Activated CD8-positive, alpha-beta memory T cell treated with anti-CD3 and anti-CD28 coated beads, Interleukin-2, amount 50 U/mL, for 4 hours (primary cell): ENCODE results near the gene DEDD2.

ENCODE experiments used
- DNase-seq: peaks from one replicate; pipeline ENCODE4 v3.0.0-alpha.2; 2020

The DEDD2 gene

DNA sequence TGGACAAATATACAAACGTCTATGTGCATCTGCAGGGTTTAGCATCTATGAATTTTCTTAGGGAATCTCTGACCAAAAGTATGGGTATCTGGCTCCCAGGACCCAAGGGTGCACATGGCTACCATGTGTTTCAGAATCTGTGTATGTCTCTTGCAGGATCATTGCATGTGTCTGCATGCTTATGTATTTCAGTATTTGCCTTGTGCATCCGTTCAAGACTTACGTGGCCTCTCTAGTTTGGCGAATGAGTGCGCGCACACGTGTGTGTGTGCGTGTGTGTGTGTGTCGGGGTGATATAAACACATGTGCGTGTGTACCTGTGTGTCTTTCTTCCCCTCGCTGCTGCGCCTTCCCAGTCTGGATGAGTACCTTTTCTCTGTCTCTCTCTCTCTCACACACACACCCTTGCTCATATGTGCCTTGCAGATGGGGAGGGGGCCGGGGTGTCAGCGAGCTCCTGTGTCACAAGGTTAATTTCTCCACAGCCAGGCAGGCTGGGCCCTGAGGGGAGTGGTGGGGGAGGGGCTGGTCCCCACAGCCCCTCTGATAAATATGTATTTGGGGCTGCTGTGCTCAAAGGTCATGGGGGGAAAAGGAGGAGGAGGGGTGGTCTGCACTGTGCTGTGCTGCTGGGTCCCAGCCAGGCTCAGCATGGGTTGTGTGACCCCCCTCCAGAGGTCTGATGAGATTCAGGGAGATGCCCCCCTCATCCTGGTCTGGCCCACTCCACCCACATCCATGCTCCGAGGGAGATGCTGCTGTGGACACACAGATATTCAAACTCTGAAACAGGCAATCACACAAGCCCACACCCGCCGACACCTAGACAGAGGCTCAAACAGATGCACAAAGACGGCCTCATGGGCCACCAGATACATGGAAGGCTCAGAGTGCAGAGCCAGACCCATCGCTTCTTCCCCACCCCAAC is 47.7 kb downstream of the DEDD2 start:
- no peak for DNase-seq

DNA sequence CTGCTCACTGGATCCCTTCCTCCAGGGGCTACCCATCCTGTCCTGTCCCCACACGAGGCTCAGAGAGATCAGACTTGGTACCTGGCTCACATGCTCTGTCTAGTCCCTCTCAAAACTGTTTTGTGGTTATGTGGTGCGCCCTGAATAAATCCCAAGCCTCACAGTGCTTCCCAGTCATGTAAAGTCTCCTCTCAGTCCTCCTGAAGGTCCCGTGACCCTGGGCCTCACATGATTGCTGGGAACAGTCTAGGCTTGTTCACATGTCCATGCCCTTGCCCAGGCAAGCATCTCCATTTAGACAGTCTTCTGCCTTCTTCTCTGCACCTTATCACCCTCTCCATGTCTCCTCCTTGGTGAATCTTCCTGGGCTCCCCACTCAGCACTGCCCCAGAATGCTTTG is 49.3 kb downstream of the DEDD2 start:
- DNase-seq = no peak

DNA sequence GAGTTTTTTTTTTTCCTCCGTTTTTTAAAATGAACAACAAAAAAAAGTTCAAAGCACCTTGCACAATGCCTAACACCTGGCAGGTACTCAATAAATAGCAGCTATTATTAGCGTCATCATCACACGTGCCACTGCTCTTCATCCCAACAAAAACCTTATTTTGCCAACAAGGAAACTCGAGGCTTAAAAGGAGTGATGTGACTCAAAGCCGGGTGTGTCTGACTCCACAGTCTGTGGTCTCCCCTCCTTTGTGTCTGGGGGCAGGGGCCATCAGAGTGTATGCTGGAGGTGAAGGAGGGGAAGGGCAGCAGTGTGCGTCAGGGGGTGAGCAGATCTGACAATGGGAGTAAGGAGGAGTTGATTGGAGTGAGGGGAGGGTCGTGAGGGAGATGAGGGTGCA is 51.2 kb downstream of the DEDD2 start:
- DNase-seq = no peak

DNA sequence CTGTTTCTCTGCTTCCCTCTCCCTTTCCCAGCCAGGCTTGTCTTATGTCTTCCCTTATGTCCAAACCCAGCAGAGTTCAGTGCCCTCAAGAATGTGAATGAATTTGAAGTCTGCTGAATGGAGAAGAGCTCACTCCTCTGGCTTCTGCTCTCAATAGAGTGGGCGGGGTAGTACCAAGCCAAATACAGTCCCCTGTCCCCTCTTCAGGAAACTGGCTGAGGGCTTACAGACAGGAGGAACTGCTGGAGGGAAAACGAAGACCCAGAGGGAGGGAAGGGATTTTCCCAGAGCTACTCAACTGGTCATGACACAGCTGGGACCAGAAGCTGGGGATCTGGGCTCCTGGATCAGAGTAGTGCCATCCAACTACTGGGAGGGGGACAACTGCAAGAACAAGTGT is 52.3 kb downstream of the DEDD2 start:
- no peak for DNase-seq

DNA sequence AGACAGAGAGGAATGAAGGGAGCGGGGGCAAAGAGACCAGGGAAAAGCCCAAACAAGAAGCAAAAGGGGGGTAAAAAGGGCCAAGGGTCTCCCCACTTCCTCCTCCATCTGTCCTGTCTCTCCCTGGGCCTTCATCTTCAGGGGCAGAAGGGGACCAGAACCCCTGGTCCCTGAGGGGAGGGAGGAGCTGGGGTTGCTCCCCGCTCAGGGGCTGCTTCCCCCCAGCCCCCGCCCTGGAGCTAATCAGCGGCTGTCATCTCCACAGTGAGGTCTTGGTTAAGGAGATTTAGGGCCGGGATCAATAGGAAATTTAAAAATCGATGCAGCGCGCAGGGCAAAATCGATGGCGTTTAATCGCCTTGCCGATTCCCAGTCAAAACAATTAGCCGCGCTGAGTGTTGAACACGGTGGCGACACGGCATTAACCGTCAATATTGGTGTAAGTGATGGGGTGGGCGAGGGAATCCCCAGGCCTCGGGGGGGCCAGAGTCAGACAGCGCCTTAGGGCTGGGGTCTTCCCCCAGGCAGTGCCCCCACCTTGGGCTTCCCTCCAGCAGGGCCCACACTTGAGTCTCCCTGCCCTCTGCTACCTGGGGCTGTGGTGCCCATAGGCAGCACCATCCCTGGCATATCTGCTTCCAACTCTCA is 55.7 kb downstream of the DEDD2 start:
- no peak for DNase-seq

DNA sequence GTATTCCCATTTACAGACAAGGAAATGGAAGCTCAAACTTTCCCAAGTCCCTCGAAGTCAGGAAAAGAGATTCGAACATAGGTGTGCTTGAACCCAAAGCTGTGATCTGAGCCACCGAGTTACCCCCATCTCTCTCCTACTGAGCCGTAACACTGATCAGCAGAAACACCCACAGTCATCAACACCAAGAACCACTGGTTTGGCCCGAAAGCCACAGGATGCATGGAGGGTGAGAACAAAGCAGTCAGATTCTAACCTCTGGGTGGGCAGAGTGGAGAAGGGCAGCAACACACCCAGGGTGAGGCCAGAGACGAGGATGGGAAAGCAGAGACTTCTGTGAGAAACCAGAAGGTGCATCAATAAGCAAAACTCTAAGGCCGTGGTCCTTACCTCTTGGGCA is 57.5 kb downstream of the DEDD2 start:
- no peak for DNase-seq

DNA sequence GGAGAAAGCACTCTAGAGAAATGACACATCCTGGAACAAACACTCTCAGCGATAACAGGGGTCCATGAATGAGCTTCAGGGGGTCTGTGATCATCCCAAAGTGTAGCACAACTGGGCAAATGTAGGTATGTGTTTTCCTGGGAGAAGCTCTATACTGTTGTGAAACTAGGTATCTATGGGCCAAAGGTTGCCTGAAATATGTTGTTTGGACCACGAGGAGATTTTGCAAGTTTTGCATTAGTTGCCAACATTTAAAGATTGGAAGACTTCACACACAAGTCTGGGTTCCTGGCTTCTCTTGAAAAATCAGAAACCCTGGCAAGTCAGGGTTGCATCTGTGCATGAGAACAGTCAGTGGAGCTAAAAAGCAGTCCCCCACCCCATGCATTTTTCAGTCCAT is 58.6 kb downstream of the DEDD2 start:
- no peak for DNase-seq

DNA sequence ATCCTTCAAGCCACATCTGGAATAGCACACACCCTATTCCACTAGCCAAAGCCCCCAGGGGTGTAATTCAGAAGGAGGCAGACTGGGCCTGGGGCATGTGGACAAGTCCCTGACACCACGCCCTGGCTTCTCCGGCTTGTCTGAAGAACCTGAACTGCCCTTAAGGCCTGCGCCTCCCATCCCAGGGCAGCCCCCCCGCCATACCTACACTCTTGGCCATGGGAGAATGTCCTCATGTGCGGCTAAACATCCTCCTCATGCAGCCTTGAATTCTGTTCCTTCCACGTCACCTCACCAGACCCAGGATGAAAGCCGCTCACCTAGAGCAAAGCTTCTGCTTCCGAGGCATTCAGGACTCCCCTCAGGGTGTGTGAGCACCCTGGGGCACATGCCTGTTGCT is 60.9 kb downstream of the DEDD2 start:
- DNase-seq = no peak

DNA sequence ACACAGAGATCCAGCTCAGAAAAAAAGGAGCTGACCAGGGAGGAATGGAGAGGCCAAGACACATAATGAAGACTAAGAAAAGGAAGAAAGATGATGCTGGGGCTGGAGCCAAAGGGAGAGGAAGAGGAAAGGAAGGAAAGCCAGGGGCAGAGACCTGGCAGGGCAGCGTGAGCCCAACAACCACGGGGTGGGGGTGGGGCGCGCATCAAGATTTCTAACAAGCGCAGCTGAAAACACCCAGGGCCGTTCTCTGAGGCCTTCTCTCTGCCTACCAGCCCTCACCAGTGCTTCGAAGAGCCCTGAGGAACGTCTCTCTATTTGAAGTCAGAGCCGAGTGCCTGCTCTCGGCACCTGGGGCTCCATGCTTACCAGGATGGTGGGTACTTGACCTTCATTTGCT is 61.7 kb downstream of the DEDD2 start:
- DNase-seq = no peak

DNA sequence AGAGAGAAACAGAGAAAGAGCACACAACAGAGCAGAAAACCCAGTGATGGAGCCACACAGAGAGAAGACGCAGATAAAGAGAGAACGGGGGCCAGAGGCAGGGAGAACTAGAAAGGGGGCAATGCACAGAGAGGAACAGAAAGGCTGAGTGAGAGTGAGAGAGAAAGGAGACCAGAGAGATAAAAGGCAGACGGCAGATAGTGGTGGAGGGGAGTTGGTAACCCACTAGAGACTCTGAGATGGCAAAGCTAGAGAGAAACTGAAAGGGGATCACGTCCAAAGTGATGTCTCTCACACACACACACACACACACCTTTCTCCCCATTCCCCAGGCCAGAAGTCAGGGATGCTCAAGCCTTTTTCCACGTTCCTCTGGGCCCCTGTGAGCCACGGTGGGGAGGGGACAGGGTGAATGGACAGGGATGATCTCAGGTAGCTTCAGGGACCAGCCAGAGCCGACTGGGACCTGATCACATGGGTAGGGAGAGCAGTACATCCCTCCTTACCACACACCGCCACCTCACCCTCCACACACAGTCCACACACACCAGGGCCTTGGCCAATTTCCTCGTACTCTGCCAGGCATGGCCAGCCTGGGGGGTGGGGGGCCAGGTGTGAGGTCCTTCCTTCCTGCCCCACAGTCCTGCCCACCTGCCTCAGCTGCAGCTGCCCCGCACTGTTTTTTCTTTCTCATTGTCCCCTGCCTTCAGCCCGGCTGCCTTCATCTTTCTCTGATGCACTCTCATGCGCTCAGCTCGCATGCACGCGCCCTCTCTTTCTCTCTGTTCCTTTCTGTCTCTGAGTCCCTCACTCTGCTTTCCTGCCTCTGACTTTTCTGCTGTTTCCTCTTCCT is 62.8 kb downstream of the DEDD2 start:
- no peak for DNase-seq

DNA sequence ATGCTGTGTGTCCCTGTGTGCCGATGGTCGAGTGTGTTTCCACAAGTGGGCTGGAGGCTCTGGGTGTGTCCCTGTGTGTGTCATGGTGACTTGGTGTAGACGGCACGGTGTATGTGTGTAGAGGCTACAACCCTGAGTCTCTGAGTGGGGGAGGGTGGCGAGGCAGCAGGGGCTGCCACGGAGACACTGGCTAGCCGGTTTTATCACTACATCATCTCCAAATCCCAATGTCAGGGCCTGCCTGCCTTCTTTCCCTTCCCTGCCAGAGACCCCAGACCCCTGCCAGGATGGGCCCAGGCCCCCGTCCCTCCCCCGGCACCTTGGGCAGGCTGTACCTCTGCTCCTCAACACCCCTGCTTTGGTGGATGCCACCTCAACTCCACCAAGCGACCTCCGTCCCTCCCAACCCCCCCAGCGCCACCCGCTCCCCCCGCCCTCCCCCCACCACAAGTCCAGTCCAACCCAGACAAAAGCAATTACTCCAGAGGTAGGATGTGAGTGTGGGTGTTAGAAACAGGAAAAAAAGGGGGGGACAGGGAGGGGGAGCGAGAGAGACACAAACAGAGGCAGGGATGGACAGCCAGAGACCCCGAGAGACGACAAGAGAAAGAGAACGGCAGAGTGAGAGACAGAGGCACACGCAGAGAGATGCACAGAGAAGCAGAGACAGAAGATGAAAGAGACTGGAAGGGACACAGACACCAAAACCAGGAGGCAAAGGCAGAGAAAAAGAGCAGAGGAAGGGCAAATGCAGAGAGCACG is 63.6 kb downstream of the DEDD2 start:
- no peak for DNase-seq

DNA sequence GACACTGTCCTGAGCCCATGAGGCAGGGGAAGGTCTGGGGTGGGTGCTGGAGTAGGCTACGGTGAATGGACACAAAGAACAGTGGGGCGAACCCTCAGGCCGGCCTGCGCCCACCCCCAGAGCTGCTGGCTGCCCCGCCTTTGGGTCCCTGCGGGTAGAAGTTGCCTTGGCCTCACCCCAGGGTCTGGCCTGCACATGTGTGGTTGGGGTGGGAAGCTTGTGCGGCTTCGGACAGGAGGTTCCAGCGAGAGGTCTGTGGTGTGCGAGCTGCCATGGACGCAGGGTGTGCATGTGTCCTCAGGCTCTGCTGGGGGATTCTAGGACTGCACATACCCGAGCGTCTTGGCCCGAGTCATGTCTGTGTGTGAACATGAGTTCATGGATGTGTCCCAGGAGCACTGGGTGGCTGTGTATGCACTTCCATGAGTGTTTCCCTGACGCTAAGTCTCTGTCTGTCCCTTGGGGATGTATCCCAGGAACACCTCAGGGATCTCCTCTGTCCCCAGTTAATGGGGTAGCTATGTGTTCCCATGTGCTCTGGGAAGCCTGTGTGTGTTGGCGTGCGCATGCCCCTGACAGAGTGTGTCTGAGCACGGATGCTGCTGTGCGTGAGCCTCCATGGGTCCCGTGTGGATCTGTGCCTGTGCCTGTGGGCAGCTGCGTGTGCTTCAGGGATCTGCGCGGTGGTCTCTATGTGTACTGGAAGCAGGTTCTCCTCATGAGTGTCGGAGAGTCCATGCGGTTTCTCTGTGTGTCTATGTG is 64.4 kb downstream of the DEDD2 start:
- no peak for DNase-seq

DNA sequence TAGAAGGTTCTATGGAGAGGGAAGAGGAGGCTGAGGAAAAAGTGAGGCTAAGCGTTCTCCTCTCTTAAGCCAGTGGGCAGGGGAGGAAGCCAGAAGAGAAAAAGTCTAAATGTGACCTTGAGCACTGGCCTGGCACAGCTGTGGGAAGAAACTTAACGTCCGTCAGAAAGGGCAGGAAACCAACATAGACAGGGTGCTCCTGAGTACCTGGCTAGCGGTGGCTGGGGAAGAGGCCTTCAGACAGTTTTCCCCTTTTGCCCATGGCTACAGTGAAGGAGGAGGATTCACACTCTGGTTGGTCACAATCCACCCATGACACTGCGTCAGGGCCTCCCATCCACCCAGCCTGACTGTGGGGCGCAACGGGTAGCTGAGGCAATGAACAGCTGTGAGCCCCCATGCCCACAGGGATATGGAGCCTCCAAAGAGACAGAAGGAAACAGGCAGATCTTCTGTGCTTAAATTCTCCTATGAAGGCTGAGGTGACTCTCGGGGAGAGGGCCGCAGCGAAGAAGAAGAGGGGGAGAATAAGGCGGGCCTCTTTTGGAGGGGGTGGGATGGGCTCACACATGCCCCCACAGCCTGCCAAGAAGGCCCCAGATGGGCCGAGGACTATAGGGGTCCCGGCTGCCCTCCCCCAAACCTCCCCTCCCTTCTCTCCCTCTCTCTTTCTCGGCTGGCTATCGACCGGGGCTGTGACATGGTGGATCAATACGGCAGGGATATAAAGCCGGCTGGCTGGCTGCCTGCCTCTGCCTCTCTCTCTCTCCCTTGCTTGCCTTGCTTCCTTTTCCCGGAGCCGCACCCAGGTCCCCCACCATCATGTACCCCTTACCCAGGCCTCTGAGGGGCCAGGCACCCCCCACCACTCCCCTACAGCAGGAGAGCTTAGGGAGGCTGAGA is 65.4 kb downstream of the DEDD2 start:
- DNase-seq = no peak

DNA sequence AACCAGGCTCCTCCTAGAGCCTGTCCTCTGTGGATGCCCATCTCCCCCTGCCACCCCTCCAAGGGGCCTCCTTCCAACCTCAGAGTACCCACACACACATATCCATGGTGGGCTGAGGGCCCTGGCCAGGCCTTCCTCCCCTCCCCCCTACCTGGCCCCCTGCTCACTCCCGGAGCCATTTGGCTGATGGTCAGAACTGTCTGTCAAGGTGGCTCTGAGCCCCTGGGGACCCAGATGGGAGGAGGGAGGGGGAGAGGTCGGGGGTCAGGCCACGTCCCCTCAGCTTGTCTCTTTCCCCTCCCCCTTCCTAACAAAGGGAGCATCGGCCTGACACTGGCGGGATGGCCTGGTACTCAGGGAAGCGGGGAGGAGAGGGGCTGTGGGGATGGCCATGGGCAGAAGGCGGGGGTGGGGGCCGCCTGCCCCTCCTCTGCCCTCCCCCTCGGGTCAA is 66.5 kb downstream of the DEDD2 start:
- DNase-seq = no peak

DNA sequence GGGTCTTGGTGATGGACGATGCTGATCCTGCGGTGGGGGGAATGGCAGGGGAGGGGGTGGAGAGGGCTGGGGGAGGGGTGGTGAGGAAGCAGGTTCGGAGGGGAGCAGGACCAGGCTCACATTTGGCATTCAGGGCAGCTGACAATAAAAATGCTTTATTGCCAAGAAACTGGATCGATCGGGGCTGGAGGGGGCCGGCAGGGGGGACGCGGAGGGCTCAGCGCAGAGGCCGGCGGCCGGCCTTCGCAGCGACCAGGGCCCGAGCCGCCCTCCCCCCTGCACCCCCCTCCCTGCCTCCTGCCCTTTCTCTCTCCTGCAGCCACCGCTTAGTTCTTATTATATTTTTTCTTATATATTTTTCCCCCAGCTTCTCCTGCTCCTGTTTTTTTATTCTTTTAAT is 67.1 kb downstream of the DEDD2 start:
- DNase-seq = no peak

DNA sequence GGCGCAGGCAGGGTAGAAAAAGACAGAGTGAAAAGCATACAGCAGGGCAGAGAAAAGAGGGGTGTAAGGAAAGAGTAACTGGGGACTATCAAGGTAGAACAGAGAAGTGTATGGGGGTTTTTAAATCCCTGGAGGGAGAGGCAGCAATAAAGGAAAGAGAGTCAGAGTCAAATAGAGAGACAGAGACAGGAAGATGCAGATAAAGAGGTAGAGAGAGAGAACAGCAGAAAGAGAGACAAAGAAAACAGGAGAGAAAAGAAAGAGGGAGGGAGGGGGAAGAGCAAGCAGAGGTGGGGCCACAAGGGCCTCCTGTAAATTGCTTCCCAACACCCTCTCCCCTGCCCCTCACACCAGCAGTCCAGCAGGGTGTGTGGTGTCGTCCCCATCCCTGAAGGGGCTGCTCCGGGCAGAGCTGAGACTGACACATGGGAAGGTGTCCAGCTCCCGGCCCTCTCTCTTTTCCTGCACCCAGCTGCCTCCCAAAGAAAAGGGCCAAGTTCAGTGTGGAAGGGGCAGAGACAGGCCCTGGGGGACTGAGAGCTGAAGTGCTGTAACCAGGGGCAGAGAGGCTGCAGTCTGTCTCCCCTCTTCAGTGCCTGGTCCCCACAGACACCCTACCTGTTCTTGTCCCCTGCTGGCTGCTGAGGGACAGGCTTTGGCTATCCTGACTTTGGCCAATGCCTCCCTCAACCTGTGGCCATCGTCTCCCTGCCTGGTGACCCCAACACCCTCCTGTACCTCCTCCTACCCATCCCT is 67.9 kb downstream of the DEDD2 start:
- DNase-seq = no peak
